ENCODE data around the gene SAV1. TPM values are rescaled to one million over a fixed set of nuclear protein-coding genes. Genes with fewer than 3 reads are reported as not detected.
A peak's percentile ranks its signal among the peaks of the same experiment; 100 is the strongest.

SAV1 gene
- total and polyA plus RNA-seq, 2 of the 4 experiments (the other 2 are of a cell fraction), result 17.0 to 18.8 TPM

- dilution Hi-C loops (cut with HindIII; ENCODE audit: low sequenced_read_pairs, unreplicated experiment), result no loop called here
- Histone ChIP-seq H3K56ac (ENCODE audit: extremely low read depth, insufficient read depth, low read length) (no peak overlapping the region), H3K4me2 (ENCODE audit: low read depth, low read length) (no peak overlapping the region), H4K91ac (ENCODE audit: insufficient read depth, low read depth, low read length) (no peak overlapping the region), H3K9ac (ENCODE audit: low read depth, low read length) (no peak overlapping the region), H3K27ac (ENCODE audit: insufficient read depth, low read length) (peak overlapping the region; percentile 41; the same call in 1 of the 2 replicates), H3K9me1 (ENCODE audit: insufficient read depth, low read length) (no peaks in the 10 kb centered on the region), H3K27me3 (ENCODE audit: control insufficient read depth, insufficient read depth, low read length) (no peaks in the 10 kb centered on the region), H3K4ac (ENCODE audit: low read depth, low read length) (no peak overlapping the region), H2BK120ac (ENCODE audit: low read depth, low read length) (no peak overlapping the region), H3K14ac (replicated peaks; ENCODE audit: low read depth, low read length) (no peak overlapping the region), H2BK20ac (ENCODE audit: low read depth, low read length) (no peak overlapping the region), H4K8ac (ENCODE audit: low read depth in 2 of 2, low read length in 2 of 2) (no peak overlapping the region), H2AFZ (replicated peaks; ENCODE audit: low read length, poor library complexity) (no peak overlapping the region), H2BK15ac (ENCODE audit: low read depth, low read length) (no peak overlapping the region), H3K9me3 (ENCODE audit: control insufficient read depth, insufficient read depth, low read length) (no peaks in the 10 kb centered on the region), H2AK5ac (ENCODE audit: low read depth, low read length) (no peak overlapping the region), H3K4me3 (ENCODE audit: insufficient read depth, low read depth, low read length) (no peak overlapping the region), H3K36me3 (ENCODE audit: control insufficient read depth, insufficient read depth, low read length) (peaks cover 9% of the 10 kb centered on the region), H4K20me1 (ENCODE audit: insufficient read depth, low read length) (peaks cover 3% of the 10 kb centered on the region; the same call in 1 of the 2 replicates), H3K18ac (ENCODE audit: low read depth, low read length) (no peak overlapping the region; the same call in 1 of the 2 replicates), H2AK9ac (replicated peaks; ENCODE audit: low read depth, low read length, poor library complexity) (no peak overlapping the region), H4K5ac (ENCODE audit: low read depth, low read length) (no peak overlapping the region), H3K4me1 (ENCODE audit: control insufficient read depth, insufficient read depth, low read length) (peaks cover 3% of the 10 kb centered on the region; the same call in 1 of the 2 replicates), H3K23ac (ENCODE audit: low read depth, low read length) (no peak overlapping the region; the same call in 1 of the 2 replicates), H2BK5ac (ENCODE audit: low read depth, low read length, poor library complexity, severe bottlenecking) (no peak overlapping the region), H3K79me1 (ENCODE audit: low read depth in 1 of 2, low read length in 2 of 2) (peaks cover 21 to 65% of the 10 kb centered on the region in 2 experiments)
- no peak for ATAC-seq (ENCODE audit: low read depth)
- ChIA-PET POLR2A (ENCODE audit: unreplicated experiment) (no interaction called here), CTCF (interaction anchor here (1.2 kb wide), 1 partner anchor 118 kb away, joined by 3 read pairs; no protein-coding TSS in a partner anchor)
- no peak for TF ChIP-seq ELK1 (IDR thresholded peaks at IDR 0.05; ENCODE audit: borderline replicate concordance, low read depth, low read length)
- intact Hi-C loops (cut with micrococcal nuclease), result loop anchor here (10.0 kb wide), 1 partner anchor 275 kb away; no protein-coding TSS in a partner anchor
- DNase-seq, result no peak
- no TSS peak for BruUV-seq (replicated peaks)
- WGBS, 2 experiments (ENCODE audit: extremely low coverage in 2 of 2, insufficient read length in 1 of 2), result no CpG with 5 or more reads among the region's 6 CpGs
- in situ Hi-C loops (cut with MboI; ENCODE audit: low sequenced_read_pairs), result no loop called here
Observed at GRCh38 chr14:50659327-50659974, 8.7 kb downstream of the SAV1 start.
